Activated CD4-positive, alpha-beta T cell treated with anti-CD3 and anti-CD28 coated beads for 48 hours (primary cell): ENCODE data around the gene SHC1.

Experiments used
- DNase-seq: peaks from one replicate; pipeline ENCODE4 v3.0.0-alpha.2; 2020

SHC1 gene, protein sequence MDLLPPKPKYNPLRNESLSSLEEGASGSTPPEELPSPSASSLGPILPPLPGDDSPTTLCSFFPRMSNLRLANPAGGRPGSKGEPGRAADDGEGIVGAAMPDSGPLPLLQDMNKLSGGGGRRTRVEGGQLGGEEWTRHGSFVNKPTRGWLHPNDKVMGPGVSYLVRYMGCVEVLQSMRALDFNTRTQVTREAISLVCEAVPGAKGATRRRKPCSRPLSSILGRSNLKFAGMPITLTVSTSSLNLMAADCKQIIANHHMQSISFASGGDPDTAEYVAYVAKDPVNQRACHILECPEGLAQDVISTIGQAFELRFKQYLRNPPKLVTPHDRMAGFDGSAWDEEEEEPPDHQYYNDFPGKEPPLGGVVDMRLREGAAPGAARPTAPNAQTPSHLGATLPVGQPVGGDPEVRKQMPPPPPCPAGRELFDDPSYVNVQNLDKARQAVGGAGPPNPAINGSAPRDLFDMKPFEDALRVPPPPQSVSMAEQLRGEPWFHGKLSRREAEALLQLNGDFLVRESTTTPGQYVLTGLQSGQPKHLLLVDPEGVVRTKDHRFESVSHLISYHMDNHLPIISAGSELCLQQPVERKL

DNA sequence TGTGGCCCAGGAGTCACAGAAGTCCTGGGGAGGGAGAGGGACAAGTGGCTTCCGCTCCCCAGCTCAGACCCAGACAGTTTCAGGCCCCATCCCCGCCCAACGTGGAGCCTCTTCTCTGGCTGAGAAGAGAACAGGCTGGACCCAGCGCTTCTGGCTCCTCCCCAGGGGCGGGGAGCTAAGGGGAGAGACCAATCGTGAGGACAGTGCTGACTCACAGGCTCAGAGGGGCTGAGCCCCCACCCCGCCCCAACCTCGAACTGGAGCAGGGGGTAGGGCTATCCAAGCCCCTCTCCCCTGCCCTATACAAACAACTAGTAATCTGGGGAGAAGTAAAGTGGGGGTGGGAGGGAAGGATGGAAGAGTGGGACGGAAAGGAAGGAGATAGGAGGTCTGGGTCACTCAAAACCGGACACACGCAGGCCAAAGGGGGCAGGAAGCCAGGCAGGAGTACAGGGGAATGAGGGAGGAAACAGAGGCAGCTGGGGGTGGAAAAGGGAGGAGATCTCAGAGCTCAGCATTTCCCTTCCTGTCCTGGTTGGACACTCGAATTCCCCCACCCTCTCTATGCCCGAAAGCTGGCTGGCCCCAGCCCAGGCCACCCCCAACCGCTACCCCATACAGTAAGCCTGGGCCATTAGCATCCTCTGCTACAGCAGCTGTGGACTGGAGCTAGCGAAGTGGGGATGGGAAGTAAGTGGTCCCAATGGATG lies at the start of gene SHC1:
TSS of gene SHC1 (minus strand) at position 117 of the 710 bp plus-strand sequence. CDS start 221 bp downstream, outside the sequence.
- DNase-seq, result peak; percentile 70

DNA sequence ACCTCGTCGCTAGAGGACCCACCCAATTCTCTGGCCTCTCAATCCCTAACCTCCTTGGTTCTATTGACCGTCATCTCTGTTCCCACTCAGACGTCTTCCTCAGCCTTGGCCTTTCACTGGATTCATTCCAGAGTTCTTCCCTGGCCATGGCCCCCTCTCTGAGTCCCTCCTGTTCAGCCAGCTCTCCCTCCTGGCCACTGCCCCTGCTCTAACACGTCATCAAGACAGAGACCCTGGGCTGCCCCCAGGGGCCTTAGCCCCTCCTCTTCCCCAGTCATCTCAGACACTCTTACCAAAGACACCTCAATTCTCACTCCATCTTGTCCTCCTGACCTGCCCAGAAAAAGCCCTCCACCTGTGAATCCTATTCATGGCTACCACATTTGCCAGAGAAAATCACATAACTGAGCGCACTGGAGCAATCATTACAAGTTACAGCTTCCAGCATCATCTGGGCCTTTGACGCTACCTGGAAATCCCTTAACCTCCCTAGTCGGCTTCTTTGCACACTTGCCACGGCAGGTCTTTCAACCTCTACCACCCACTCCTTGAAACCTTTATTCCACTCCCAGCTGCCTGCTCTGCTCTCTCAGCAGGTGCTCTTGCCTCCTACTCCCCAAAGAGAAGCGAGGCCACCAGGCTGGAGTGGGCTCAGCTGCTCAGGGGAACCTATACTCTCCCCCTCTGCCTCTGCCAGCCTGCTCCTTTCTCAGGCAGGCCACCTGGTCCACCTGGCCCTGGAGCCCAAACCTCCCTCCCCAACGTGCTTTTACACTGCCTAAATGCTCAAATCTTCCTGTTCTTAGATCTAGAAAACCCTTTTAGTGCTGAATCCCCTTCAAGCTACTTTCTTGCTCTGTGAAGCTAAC lies 49.1 kb upstream of the SHC1 start:
- DNase-seq, result no peak

DNA sequence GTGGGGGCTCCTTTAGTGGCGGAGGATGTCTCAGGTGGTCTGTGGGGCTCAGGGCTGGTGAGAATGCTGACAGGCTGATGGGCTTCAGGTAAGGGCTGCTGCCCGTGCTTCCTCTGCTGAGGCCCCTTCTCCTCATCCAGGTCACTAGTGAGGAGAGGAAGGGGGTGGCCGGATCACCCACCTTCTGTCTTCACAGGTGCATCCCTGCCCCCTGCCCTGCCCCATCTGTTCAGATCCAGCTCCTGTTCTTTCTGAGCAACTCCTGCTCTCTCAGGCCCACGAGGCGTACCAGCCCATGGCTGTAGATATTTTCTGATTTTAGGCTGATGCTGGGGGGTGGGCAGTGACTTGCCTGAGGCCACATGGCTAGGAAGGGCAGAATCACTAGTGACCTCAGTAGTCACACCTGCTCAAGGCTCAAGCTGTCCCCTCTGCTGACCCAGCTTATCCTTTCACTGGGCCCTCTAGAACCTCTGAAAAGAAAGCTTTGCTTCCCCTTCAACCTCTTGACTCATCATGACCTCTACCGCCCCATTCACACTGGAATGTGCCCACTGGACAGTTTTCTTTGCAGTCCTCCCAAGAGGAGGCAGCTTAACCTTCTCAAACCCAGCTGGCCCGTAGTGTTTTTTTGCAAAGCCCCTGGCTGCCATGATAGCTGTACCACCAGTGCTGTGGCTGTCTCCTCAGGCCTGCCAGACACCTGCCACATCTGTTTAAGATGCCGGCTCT lies 48.2 kb upstream of the SHC1 start:
- DNase-seq, result no peak

DNA sequence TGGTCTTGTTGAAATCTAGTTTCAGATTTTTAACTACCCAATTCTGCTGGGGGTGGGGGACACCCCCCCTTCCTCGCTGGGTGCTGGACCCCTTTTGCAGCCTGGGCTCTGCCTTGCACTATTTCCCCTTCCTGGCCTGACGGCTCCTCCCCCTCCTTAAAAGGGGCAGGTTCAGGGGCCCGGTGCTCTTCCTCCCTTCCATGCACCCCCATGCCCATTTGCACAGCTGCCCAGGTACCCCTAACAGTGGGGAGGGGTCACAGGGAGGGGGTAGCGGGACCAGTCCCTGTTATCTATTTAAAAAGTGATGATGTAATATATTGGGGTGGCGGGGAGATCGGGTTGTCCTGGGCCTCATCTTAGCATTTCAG lies 47.4 kb upstream of the SHC1 start:
- DNase-seq, result no peak

DNA sequence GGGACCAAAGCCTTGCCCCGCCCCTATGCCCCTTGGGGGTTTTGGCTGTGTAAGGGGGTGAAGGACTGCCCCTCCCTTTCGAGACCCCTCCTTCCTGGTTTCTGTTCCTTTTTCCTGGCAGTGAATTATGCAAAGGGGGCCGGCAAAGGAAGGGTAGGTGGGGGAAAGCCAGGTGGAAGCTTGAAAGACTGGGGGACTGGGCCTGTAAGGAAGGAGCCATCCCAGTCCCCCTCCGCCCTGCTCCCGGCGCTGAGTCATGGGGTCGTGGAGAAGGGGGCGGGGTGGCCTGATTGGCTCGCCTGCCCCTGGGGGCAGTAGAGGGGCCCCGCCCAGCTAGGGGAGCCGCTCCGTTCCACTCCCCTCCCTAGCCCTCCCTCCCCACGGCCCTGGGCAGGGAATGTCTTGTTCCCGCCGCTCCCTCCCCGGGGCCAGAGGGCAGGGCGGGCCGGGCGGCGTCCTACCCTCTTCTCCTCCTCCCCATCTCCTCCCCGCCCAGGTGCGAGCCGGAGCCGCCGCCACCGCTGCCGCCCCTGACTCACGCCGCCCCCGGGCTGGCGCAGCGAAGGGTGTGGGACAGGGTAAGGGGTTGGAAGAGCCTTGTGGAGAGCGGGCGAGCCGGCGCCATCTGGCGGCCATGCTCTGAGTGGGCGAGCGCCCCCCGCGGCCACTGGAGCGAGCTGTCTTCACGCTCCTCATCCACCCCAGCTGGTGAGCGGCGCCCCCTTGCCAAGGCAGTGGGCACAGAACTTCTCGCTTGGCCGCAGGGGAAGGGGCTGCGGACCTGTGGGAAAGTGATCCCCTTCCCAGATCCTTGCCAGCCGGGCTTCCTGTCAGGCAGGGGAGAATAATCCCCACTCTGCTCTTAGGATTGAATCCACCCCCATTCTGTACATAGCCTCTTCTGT lies 46.7 kb upstream of the SHC1 start:
- DNase-seq, result peak; percentile 96

DNA sequence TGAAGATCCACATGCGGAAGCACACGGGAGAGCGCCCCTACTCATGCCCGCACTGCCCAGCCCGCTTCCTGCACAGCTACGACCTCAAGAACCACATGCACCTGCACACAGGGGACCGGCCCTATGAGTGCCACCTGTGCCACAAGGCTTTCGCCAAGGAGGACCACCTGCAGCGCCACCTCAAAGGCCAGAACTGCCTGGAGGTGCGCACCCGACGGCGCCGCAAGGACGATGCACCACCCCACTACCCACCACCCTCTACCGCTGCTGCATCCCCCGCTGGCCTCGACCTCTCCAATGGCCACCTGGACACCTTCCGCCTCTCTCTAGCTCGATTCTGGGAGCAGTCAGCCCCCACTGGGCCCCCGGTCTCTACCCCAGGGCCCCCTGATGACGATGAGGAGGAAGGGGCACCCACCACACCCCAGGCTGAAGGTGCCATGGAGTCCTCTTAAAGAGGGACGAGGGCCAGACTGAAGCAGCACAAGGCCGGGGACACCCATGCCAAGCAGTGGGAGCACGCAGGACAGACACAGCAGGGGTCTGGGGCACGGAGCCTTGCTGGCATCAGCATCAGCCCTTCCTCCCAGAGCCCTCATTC lies 45.8 kb upstream of the SHC1 start:
- DNase-seq, result no peak

DNA sequence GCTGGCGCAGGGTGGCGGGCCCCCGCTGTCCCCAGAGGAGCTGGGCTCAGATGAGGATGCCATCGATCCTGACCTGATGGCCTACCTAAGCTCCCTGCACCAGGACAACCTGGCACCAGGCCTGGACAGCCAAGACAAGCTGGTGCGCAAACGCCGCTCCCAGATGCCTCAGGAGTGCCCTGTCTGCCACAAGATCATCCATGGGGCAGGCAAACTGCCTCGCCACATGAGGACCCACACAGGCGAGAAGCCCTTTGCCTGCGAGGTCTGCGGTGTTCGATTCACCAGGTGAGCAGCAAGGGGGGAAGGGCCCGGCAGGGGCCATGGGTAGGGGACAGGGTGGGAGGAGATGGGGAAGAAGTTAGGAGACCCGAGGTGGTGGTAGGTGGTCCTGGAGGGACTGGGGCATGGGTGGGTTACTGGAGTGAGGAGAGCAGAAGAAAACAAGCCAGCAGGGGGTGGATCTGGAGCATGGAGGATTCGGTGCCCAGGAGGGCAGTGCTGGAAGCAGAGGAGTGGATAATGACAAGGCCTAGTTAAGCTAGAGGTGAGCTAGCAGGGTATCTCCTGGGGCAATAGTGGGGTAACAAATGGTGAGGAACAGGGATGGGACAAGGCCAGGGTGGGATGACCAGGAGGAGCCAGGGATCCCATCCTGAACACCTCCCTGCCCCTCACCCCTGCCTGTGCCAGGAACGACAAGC lies 45.1 kb upstream of the SHC1 start:
- no peak for DNase-seq

DNA sequence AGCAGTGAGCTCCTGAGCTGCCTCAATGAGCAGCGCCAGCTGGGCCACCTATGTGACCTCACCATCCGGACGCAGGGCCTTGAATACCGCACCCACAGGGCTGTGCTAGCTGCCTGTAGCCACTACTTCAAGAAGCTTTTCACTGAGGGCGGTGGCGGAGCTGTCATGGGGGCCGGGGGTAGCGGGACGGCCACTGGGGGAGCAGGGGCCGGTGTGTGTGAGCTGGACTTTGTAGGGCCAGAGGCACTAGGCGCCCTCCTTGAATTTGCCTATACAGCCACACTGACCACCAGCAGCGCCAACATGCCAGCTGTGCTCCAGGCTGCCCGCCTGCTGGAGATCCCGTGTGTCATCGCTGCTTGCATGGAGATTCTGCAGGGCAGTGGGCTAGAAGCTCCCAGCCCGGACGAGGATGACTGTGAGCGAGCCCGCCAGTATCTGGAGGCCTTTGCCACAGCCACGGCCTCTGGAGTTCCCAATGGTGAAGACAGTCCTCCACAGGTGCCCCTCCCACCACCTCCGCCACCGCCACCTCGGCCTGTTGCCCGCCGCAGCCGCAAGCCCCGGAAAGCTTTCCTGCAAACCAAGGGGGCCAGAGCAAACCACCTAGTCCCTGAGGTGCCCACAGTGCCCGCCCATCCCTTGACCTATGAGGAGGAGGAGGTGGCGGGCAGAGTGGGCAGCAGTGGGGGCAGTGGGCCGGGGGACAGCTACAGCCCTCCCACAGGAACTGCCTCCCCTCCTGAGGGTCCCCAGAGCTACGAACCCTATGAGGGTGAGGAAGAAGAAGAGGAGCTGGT lies 44.4 kb upstream of the SHC1 start:
- DNase-seq, result no peak

DNA sequence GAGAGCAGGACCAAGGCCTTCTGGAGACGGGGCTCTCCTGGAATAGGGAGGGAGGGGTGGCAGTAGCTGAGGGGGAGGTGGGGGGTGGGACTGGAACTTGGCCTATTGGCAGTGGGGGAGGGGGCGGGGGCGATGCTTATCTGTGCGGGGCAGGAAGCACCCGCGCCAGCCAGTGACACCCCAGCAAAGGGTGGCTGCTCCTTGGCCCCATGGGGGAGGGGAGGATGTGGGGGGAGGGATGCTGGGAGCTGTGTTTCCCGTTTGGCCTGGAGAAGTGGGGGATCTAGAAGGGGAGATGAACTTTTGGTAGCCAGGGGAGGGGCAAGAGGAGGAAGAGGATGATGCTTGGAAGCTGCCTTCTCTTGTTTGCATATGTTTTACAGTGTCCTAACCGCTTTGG lies 43.1 kb upstream of the SHC1 start:
- DNase-seq, result no peak

DNA sequence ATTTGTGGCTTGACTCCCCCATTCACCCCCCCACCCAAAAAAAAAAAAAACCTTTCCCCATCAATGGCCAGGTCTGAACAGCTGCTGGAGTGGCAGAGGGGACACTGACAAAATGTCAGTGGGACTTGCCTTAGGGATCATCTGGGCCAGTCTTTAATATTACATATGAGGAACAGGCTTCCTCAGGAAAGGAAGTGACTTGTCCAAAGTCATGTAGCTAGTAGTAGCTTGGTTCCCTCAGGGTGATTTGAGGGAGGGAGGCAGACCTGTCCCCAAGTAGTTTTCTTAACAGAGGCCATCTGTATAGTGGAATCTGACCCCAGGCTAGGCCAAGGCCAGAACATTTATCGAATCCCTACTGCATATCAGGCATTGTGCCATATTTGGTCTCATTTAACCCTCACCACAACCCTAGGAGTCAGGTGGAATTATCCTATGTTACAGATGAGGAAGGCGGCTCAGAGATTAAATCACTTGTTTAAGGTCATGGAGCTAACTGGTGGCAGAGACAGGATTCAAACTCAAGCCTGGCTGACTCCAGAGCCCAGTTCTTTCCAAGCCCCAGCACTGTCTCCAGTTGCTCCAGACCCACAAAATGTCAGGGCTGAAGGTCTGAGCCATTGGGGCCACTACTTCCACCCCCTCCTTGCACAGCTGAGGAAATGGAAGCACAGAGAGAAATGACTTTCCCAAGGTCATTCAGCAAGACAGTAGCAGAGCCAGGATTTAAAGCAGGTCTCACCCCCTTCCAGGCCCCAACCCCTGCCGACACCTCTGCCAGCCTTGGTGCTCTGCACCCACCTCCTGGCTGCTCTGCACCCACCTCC lies 42.4 kb upstream of the SHC1 start:
- DNase-seq, result no peak

DNA sequence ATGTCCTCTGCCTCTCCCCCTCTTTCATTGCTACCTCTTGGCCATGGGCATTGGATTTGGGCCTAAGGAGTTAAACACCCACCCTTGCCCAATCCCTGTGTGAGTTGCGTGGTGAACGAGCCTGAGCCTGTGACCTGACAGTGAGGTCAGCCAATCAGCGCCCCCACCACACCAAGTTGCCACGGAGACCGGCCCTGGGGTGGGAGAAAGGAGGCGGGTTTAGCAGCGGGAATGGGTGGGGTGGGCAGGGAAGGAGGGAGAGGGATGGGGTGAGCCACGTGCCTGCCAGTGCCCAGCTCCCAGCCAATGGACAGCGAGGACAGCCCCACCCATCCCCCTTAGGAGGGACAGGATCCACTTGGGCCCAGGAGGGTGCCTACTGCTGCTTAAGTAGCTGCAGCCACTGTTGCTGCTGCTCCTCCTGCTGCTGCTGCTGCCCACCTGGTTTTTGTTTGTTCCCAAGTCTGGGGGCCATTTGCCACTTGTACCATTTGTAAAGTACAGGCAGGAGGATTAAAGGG lies 41.5 kb upstream of the SHC1 start:
- DNase-seq, result peak; percentile 69

DNA sequence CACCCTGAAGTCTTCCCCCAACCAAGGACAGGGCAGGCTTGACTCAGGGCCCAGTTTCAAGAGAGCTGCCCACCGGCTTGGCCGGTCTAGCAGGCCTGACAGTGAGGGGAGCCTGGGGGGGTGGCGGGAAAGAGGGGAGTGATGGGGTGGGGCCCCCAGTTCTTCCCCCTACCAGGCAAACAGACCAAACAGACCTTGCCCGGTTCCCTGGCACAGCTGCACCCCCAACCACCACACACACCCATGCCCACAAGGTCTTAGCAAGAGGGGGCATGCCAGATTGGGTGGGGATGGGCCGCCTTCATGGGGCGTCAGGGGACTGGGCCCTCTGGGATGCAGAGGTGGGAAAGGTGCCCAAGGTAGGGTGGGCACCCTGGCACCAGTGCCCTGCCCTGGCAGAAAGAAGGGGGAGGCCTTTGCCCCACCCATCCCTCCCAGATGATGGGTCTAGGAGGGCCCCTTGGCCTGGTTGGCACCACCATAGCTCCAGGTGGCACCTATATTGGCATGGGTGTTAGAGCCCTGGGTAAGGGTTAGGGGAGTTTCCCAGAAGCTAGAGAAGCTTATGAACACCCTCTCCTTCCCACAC lies 41.0 kb upstream of the SHC1 start:
- no peak for DNase-seq

DNA sequence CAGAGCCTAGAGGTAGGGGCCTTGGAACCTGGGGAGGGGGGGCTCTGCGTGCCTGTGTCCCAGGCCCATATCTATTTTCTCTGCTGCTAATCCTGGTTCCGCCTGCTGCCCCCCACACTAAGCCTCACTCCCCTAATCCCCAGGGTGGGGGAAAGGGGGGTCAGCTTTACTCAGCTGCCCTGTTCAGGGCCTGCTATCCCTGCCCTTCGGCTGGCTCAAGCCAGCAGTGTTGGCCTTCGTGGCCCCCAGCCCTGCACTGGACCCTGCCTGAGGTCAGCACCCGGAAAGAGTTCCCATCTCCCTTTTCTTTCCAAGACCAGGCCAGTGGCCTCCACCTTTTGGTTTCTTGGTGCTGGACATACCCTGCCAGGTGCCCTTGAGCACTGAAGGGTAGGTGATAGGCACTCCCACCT lies 40.5 kb upstream of the SHC1 start:
- no peak for DNase-seq

DNA sequence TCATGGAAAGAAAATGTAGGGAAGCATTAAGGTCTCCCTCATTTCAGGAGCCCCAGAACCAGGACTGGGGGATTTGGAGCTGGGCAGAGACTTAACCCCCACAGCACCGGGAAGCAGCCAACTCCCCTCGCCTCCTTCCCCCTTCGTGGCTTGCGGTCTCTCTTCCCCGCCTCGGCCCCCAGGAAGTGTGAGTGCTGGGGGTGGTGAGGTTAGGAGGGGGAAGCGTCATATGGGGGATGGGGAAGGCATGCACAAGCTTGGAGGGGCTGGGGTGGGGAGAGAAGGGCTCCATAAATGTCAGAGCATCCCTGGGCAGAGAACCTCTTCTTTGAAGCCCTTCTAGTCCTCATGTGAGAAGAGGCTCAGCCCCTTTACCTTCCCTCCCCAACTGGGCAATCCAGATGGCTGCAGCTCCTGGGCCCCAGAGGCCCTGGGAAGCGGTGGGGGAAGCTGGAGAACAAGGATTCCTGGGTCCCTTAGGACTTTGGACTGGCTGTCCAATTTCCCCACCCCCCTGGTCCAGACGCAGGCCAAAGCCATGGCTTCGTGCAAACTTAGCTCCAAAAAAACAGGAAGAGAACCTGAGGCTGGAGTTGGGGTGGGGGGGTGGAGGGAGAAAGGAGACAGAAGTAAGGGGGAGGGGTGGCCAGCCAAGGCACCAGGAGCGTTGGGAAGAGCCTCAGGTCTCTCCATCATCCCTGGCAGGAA lies 39.8 kb upstream of the SHC1 start:
- DNase-seq, result no peak

DNA sequence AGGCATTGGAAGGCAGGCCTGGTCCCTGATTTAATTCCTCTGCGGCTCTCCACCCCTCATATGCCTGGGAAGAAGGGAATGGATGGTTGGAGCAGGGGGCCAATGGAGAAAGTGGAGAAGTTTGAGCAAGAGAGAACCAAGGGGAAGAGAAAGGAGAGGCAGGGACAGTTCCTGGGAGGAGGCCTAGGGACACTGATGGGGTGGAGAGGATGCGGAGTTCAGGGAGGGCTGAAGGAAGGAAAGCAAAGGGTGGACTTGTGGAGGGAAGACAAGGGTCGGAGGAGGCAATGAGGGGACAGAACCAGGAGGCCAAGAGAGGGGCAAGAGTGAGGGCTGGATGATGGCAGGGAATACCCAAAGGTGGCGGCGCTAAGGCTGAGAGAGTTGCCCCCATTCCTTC lies 39.2 kb upstream of the SHC1 start:
- no peak for DNase-seq

DNA sequence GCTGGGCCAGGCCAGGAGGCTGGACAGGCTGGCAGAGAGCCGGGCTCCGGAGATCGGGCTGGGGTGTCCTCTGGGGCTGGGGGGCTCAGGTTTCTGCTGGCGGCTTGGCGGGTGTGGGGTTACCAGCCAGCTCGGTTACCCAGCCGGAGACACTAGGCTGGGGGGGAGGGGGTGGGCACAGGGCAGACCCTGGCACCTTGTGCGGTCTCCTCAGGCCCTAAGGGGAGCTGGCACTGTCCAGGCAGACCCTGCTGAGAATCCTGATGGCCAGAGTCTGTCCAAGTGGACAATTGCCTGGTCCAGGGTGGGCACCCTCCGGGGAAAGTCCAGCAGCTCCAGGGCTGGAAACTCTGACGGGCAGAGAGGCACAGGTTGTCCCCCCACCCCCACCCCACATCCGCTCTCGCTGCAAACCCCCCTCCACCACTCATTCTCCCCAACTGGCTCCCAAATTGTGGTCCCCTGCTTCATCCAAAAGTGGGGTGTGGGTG lies 38.7 kb upstream of the SHC1 start:
- peak; percentile 51 for DNase-seq
